Measurements from ENCODE around the gene GRAMD1C. TPM values are rescaled to one million over a fixed set of nuclear protein-coding genes. Genes with fewer than 3 reads are reported as not detected.

The GRAMD1C gene
- total RNA-seq, 2 donors from 2014 or later, result 1.6 to 5.1 TPM

GRCh38 chr3:113852506-113852905 is 13.9 kb downstream of the GRAMD1C start:
- DNase-seq, result no peak
- Mint-ChIP-seq H3K4me1 (peaks cover 3% of the 10 kb centered on the region), H3K36me3 (ENCODE audit: low read depth) (no peaks in the 10 kb centered on the region), H3K9me3 (no peaks in the 10 kb centered on the region), H3K27ac (no peak overlapping the region), H3K27me3 (ENCODE audit: insufficient read depth) (no peaks in the 10 kb centered on the region), H3K4me3 (no peak overlapping the region)
- Histone ChIP-seq H3K36me3 (ENCODE audit: control insufficient read depth, insufficient read depth, low read length) (no peaks in the 10 kb centered on the region), H3K27ac (ENCODE audit: low read depth, low read length) (no peak overlapping the region), H3K9ac (ENCODE audit: extremely low read depth, low read length, poor library complexity, severe bottlenecking) (no peak overlapping the region), H3K27me3 (ENCODE audit: control insufficient read depth, insufficient read depth, low read length, poor library complexity, severe bottlenecking) (peaks cover 6% of the 10 kb centered on the region), H3K9me3 (ENCODE audit: control insufficient read depth, low read length) (no peaks in the 10 kb centered on the region), H3K4me1 (ENCODE audit: control insufficient read depth, insufficient read depth, low read length) (no peaks in the 10 kb centered on the region), H3K4me3 (ENCODE audit: low read length) (no peak overlapping the region)
- no peak for TF ChIP-seq CTCF (conservative IDR thresholded peaks at IDR 0.05)
- WGBS, 2 experiments (ENCODE audit: insufficient coverage in 1 of 2, insufficient read length in 1 of 2), result 50 to 64% methylated on average over 3 of the region's 3 CpGs

DNA sequence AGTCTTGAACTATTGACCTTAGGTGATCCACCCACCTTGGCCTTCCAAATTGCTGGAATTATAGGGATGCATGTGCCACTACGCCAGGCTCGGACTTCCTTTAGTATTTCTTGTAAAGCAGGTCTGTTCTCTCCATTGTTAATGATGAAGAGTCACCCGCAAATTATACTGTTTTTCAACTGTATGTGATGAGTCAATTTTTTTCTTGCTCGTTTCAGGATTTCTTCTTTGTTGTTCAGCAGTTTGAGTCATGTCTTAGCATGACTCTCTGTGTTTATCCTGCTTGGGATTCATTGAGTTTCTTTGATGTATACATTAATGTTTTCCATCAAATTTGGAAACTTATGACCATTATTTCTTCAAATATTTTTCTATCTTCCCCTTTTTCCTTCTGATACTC is 28.9 kb downstream of the GRAMD1C start:
- no peaks in the 10 kb centered on the region for H3K4me1 ChIP-seq (ENCODE audit: control insufficient read depth, insufficient read depth, low read length)
- WGBS, 2 experiments (ENCODE audit: insufficient coverage in 1 of 2, insufficient read length in 1 of 2), result 83 to 100% methylated on average over 2 to 4 of the region's 4 CpGs
- H3K36me3 ChIP-seq (ENCODE audit: control insufficient read depth, insufficient read depth, low read length), result no peaks in the 10 kb centered on the region
- no peaks in the 10 kb centered on the region for H3K27me3 Mint-ChIP-seq (ENCODE audit: insufficient read depth)
- no peak overlapping the region for H3K4me3 Mint-ChIP-seq
- no peaks in the 10 kb centered on the region for H3K27me3 ChIP-seq (ENCODE audit: control insufficient read depth, insufficient read depth, low read length, poor library complexity, severe bottlenecking)
- no peaks in the 10 kb centered on the region for H3K9me3 ChIP-seq (ENCODE audit: control insufficient read depth, low read length)
- DNase-seq, result no peak
- no peak overlapping the region for H3K4me3 ChIP-seq (ENCODE audit: low read length)
- H3K4me1 Mint-ChIP-seq, result no peaks in the 10 kb centered on the region
- H3K36me3 Mint-ChIP-seq (ENCODE audit: low read depth), result no peaks in the 10 kb centered on the region
- H3K27ac ChIP-seq (ENCODE audit: low read depth, low read length), result no peak overlapping the region
- H3K9me3 Mint-ChIP-seq, result peaks cover 6% of the 10 kb centered on the region
- TF ChIP-seq CTCF (conservative IDR thresholded peaks at IDR 0.05), result no peak
- H3K27ac Mint-ChIP-seq, result no peak overlapping the region
- no peak overlapping the region for H3K9ac ChIP-seq (ENCODE audit: extremely low read depth, low read length, poor library complexity, severe bottlenecking)

- no peaks in the 10 kb centered on the region for H3K27me3 ChIP-seq (ENCODE audit: control insufficient read depth, insufficient read depth, low read length, poor library complexity, severe bottlenecking)
- Mint-ChIP-seq H3K9me3 (no peaks in the 10 kb centered on the region), H3K36me3 (ENCODE audit: low read depth) (no peaks in the 10 kb centered on the region), H3K27me3 (ENCODE audit: insufficient read depth) (no peaks in the 10 kb centered on the region), H3K4me1 (no peaks in the 10 kb centered on the region), H3K27ac (no peak overlapping the region), H3K4me3 (no peak overlapping the region)
- no peak overlapping the region for H3K9ac ChIP-seq (ENCODE audit: extremely low read depth, low read length, poor library complexity, severe bottlenecking)
- DNase-seq, result no peak
- TF ChIP-seq CTCF (conservative IDR thresholded peaks at IDR 0.05), result no peak
- no peaks in the 10 kb centered on the region for H3K9me3 ChIP-seq (ENCODE audit: control insufficient read depth, low read length)
- no peaks in the 10 kb centered on the region for H3K4me1 ChIP-seq (ENCODE audit: control insufficient read depth, insufficient read depth, low read length)
- H3K4me3 ChIP-seq (ENCODE audit: low read length), result no peak overlapping the region
- no peaks in the 10 kb centered on the region for H3K36me3 ChIP-seq (ENCODE audit: control insufficient read depth, insufficient read depth, low read length)
- 96 to 97% methylated on average over 5 to 6 of the region's 6 CpGs for WGBS, 2 experiments (ENCODE audit: insufficient coverage in 1 of 2, insufficient read length in 1 of 2)
- no peak overlapping the region for H3K27ac ChIP-seq (ENCODE audit: low read depth, low read length)
Observed at GRCh38 chr3:113873293-113873692, 34.7 kb downstream of the GRAMD1C start.

All from endodermal cell (in vitro differentiated cells).